Activated CD8-positive, alpha-beta memory T cell treated with anti-CD3 and anti-CD28 coated beads for 4 hours (primary cell): Measurements from ENCODE around the gene NSG1.

Experiments used
- DNase-seq, 2 donors: peaks; one replicate each; pipeline ENCODE4 v3.0.0-alpha.2; 2020; ENCODE audit warnings: low read depth in 2 of 2

NSG1 gene

DNA sequence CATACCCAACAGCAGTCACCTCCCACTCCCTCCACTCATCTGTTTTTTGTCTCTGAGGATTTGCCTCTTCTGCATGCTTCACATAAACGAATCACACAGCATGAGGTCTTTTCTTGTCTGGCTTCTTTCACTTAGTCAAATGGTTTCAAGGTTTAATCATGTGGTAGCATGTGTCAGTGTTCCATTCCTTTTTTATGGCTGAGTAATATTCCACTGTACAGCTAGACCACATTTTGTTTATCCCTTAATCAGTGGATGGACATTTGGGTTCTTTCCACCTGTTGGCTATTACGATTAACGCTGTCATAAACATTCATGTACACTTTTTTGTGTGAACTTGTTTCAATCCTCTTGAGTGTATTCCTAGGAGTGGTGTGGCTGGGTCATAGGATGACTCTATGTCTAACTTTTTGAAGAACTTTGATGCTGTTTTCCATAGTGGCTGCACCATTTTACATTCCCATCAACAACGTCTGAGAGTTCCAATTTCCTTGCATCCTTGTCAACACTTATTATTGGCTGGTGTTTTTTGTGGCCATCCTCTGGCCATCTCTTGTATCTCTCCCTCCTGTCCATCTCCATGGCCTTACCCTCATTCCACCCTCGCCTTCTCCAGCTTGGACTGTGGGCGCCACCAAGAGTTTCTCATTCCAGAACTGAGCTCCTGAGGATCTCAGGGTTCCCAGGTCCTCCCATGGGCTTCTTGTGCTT lies 12.4 kb upstream of the NSG1 start:
- no peak for DNase-seq

DNA sequence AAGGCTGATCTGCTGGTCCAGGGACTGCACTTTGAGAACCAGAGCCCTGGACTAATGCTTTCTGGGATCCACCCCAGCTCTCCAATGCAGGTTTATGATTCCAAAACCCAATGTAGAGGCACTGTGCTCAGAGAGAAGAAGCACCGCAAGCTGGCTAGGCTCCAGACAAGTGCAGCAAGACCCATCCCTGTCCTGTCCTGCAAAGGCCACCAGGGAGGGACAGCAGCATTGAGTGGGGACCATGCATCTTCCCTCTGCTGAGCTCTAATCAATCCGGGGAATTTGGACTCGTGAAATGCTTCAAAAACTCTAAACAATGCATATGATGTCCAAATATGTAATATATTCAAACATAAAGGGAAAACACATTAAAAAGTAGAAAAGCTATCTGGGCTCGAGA lies 10.8 kb upstream of the NSG1 start:
- no peak for DNase-seq

DNA sequence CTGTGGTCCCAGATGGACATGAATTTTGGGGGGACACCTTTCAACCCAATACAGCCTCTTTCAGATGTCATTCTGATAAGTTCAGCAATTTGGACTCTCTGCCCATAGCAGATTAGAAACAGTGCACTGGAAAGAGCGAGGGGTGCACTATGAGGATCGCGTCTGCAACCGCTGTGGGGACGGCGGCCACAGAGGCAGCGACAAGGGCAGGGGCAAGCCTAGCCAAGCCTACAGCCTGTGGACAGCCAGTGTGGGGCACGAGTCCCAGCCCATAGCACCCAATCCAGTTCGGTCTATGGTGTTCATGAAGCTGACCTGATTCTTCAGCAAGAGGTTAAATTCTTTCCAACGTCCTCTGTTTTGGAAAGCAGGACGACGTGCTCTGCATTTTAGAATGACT lies 9.7 kb upstream of the NSG1 start:
- DNase-seq, result no peak

DNA sequence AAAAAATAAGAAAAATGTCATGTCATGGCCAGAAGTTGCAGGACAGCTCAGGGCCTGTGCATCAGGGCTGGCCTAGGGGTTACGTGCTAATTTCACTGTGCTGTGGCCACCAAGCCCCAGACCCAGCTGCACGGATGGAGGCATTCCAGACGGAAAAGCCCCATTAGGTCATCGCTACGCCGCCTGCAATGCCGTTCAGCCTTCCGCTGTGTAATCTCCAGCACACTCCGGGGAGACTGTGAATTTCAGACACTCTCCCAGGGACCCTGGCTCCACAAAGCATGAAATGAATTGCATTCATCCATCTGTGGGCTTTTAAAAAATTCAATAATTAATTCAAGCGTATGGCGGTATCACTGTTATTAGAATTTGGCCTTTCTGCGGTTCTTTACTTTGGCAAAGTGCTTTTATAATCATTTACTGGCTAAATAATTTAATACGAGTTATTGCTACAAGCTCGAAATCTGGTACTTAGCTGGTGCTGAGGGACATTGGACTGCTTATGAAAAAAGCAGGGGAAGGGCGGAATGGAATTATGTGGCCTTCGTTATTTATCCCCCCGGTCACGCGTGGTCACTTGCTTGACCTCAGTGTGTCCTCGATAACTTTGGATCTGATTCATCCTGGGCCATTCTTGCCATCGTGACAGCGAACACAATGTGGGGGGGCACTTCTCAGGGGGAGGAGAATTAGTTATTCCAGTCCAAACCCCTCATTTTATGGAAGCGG lies 9.0 kb upstream of the NSG1 start:
- no peak for DNase-seq

DNA sequence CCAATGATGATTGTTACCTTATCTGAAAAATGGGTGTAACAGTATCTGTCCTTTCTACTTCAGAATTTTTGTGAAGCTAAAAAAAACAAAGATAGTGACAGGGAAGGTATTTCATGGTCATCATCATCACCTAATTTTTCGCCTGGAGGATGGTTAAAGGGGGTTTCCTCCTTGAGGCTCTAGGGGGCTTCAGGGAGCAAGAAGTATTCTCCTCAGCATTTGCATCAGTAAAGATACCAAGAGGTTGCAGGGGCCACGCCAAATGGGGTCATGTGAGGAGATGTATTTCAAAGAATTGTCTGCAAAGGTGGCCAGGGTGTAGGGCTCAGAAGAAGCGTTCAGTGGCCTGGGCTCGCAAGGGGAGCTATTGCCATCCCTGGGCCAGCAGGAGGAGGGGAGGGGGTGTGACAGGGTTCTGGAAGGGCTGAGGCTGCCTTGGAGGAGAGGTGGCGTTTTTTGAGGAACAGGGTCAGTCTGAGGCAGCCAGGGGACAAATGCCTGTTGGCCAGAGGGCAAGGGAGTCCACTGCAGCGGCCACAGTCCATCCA lies 7.3 kb upstream of the NSG1 start:
- no peak for DNase-seq

DNA sequence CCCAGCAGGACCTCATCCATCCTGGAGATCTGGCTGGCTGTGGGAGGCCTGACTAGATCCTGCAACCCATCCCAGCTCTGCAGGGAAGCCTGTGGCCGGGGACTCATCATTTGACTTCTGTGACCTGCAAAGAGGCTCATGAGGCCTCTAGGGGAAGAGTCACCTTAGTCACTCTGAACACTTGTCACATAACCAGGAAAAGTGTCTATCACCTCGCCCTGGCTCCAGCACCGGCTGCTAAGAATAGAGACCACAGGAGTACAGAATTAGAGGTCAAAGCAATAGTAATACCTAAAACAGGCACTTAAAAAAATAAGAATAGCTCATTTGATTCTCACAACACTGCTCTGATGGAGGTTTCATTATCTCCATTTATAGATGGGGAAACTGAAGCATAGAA lies 3.8 kb upstream of the NSG1 start:
- no peak for DNase-seq

DNA sequence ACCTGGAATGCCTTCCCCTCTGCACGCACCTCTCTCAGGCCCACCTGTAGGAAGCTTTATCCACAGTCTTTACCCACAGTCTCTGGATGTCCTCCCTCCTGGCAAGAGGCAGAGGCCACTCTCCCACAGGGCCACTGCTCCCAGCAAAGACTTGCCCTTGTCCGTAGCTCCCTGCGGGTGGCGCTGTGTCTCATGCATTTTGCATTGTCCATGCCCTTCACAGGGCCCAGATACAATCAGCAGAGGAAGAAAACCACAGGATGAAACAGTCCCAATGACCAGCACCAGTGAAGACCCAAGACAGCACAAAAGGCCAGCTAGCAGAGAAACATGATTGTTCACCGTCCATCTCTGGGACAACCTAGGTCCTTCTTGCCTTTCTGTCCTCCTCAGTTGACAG lies 2.1 kb upstream of the NSG1 start:
- no peak for DNase-seq

DNA sequence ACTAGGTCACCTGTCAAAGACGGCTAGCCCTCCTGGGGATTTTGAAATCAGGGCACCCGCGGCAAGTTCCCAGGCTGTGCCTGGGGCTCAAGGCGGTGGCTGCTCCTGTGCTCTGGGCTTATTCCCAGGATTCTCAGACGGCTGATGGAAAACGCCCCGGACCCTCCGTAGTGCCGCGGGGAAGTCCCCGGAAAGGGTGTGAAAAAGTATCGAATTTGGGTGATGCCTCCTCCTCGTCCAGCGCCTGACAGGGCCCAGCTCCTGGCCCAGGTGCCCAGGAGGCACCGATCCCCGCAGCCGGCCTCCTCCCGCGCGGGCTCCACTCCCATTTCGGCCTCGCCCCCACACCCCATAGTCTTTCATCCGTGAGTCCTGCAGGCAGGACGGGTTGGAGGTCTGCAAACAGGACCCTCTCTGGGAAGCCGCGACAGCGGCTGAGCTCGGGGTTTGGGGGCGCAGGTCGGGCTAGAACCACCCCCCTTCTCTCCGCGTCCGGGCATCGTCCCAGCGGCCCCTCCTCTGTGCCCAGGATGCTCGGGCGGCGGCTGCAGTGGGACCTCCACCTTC lies 1.1 kb upstream of the NSG1 start:
- no peak for DNase-seq

DNA sequence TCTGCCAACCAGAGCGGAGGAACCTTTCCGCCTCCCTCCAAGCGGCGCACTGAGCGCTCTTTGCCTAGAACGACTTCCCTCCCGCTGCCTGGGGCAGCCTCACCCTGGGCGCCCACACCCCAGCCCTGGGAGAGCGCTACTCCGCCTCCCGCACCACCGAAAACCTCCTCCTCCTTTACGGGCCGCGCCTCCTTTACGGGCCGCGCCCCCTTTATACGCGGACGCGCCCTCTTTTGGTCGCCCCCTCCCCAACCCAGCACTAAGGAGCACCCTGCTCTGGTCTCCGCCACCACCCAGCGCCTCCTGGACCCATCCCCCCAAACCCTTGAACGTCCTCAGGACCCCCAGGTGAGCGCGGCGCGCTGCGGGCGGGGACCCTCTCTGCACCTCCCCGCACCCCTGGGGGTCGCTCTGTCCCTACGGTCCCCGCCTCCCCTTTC lies 586 bp upstream of the NSG1 start:
- no peak for DNase-seq

DNA sequence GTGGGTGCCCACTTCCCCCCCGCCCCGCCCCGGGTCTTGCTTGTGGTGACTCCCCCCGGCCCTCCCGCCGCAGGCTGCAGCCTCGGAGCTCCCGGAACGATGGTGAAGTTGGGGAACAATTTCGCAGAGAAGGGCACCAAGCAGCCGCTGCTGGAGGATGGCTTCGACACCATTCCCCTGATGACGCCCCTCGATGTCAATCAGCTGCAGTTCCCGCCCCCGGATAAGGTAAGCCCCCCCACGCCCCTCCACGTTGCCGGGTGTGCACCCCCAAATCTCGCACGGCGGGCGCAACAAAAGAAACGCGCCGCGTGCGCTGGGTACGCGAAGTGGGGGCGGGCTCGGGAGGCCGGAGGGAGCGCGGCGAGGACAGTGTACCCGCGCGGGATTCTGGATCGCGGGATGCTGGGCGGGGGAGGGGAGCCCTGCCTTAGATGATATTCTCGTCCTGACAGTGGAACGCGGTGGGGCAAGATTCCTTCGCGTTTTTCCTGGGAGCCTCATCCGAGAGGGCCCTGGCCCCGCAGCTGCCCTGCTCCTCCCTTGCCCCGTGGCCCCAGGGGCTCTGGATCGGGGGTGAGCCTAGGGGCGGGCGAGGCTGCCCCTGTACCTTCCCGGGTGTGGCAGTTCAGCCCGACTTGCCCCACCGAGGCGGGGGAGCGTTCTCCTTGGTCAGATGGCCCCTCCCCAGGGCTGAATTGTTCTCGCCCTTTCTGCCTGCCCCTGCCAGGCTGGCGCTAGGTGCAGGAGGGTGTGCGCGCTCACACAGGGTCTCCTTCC lies 819 bp downstream of the NSG1 start:
- DNase-seq, result no peak

DNA sequence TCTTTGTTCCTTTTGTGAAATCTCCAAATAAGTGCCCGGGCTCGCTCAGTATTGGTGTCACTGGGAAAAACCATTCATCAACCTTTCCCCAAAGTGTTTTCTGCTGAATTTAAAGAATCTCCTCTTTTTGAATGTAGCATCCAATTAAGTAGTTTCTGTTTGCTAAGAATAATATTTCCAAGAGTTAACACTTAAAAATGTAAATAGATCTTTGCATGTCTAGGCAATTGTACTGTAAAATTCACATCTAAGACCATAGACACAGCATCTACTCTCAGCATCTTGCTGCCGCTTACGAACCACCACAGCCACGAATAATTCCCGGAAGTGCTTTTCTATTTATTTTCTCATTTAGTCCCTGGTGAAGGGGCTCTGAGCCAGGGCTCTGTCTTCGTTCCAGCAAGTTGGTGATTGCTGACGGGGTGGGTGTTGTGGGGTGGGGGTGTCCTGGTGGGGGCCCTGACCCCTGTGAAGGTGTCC lies 1.4 kb downstream of the NSG1 start:
- DNase-seq, result no peak

DNA sequence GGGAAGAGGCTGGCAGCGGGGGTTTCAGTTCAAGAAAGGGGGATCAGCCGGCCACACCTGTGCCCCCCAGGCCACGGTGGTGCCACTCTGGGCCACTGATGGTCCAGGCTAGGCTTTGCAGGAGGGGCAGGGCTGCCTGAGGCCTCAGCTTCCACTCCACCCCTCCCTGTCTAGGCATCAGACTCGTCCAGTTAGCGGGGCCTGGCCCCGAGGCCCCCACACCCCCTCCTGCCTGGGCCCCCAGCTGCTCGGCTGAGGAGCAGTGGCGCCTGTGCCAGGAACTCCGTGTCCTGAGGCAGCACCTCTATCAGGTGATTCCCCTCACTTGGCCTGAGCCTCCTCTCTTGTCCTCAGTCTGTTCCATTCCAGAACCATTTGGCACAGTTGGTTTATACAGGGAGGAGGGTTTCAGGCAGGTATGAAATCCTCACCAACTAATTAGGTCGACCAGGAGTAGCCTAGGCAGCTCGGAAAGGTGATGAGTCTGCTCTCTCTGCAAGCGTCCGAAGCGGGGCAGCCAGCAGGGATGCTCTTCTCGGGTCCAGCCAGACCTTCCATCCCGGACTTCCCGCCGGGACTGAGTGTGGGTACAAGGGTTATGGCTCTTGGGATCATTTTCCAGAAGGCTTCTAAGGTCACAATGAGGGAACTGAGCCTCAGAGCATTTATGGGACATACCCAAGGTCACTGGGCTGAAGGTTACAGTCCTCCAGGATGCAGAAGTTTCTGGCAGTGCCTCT lies 2.1 kb downstream of the NSG1 start:
- no peak for DNase-seq

DNA sequence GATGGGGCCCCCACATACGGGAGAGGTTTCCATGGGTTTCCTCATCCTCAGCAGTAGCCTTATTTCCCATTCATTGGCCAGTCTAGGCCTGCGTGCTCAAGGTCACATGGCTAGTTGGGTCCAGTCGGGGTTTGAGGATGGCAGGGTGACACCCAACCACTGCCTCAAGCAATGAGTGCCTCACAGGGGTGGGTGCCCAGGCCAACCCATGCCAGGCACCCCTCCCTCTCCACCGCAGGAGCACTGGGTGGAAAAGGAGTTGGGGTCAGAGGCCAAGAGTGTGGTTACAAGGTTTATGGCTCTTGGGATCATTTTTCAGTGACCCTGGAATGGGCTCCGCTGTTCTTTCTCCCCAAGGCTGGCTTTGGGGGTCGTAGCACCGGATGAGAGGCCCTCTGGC lies 3.1 kb downstream of the NSG1 start:
- no peak for DNase-seq

DNA sequence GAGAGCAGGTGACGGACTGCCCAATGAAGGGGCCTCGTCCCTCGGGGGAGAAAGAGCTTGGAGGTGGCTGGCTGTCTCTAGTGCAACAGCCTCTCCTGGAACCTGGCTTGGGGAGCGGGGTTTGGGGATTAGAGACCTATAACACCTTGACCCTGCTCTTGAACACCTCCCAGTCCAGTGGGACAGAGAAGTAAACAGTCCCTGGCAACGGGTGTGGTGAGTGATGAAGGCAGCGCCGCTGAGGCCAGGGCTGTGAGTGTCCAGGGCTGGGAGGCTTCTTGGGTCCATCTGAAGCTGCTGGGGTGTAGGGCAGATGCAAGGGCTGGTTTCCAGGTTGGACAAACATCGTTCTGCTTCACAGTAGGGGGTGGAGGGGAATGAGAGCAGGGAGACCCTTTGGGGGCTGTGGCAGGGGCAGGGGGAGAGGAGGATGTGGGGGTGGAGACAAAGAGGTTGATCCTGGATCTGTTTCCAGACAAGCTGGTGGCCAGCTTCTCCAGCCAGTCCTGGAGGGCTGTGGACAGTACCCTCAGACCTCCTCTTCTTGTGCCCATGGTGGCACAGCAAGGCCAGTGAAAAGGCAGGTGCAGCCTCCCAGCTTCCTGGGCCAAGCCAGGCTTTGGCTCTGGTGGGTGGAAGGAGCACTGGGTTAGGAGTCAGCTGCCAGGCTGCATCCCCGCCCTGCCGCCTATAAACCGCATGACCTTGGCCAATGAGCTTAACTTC lies 3.8 kb downstream of the NSG1 start:
- DNase-seq, result no peak

DNA sequence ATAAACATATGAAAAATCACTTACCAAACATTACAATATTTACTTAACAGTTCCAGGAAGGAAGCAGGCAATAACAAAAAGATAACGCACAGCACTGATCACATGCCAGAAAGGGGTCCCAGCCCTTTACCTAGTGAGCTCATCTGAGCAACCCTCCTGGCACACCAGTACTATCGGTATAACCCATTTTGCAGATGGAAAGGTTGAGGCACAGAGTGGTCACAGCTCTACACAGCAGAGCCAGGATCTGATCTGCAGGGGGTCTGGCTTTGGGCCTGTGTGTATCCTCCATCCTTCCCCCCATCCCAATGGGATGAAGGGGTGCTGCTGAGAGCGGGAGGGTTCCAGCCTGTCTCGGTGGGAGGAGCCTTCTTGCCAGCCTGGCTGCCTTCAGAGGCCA lies 5.0 kb downstream of the NSG1 start:
- DNase-seq, result no peak

DNA sequence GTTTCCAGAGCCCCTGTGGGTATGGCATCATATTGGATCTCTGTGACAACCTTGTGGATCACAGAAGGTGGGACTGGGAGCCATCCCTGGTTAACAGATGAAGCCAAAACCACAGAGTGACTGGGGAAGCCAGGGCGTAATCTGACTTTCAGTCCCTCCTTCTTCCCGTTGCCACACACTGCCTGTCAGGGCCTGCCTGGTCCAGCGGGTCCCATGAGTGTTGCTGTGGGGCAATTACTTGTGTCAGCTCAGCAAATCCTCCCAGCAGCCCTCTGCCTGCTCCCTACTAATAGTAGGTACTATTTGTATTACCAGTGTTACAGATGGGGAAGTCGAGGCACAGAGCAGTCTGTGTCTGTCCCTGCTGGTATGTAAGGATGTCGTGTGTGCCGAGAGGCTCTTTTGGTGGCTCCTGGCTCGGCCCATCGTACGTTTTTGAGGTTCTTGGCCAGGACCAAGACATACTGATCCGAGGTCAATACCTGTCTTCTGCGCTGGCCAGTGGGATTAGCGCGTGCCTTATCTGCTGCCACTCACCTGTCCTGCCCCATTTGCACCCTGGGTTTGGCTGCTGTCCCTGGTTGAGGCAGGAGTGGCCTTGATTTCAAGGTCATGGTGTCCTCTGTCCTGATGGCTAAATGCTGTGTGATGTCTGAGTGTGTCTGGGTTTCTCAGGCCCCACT lies 5.7 kb downstream of the NSG1 start:
- DNase-seq, result no peak

DNA sequence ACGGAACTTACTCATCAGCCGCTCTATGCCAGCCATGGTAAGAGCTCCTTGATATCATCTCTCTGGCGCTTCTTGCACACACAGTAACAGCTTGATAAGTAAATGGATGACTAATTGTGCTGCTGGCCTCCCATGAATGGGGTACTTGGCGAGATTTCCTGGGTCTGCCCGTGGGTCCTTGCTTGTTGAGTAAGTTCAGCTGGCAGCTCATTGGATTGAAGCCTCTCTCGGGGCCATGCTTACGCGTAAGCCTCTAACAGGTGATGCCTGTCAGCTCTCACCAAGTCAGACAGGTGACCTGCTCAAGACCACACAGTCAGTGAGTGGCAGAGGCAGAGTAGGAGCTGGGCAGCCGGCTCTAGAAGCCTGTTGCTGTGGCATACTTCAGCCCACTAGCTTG lies 7.7 kb downstream of the NSG1 start:
- no peak for DNase-seq

DNA sequence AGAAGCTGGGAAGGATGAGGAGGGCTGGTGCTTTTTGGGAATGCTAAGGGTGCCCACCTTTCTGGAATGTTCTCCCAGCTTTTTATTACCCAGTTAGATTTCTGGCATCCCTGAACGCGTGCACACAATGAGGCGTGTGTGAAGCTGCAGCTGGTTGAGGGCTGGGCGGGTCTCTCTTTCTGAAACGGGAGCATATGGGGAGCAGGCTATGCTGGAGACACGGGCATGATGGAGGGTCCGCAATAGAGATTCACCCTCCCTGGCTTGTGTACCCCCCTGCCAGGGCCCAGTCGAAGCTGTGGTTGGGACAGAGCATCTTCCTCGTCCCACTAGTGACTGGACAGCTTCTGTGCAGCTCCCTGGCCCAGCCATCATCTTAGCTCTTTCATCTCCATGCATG lies 8.5 kb downstream of the NSG1 start:
- no peak for DNase-seq

DNA sequence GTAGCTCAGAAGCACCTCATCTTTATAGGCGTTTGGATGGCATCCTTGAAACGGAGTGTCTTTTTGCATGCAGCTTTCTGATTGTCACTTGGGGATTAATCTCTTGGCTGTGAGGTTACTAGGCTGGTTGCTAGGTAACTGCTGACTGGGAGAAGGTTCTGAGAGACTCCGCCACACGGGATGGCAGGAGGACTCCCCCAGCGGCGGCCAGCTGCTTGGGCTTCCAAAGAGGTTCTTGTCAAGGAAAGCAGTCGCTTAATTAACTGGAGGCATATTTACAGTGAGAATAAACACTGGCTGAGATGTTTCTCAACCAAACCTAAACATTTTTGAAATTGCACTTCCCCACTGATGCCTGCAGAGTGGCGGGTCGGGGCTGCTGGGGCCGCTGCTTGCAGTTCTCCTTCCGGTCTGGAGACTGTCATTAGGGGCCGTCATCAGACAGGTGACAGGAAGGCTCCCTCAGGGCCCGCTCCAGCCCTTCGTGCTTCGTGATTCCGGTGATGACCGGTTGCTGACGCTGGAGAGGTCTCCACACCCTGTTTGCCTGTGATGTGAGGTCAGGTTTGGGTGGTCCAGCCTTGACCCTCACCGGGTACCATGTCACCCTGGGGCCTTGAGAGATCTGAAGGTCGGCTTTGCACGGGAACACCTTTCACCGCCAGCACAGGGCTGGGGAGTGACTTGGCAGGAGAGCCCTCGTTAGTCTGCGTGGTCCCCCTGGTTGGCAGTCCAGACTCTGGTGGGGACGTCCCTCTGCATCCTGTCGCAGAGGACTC lies 9.1 kb downstream of the NSG1 start:
- no peak for DNase-seq
